AG09309 (cell line): ENCODE measurements around the gene GPR37.

Experiments
- DNase-seq: peaks from one replicate; pipeline ENCODE4 v3.0.0-alpha.2; 2010; ENCODE audit warnings: low read depth
- H3K4me3 ChIP-seq: 2 replicates; pipeline ENCODE4 v1.5.1; 2011; ENCODE audit warnings: mild to moderate bottlenecking, low read depth, low read length, moderate library complexity; ENCODE audit not compliant: control insufficient read depth
- TF ChIP-seq, protein P1 (sequence below): IDR thresholded peaks from 2 replicates; pipeline ENCODE4 v1.5.1; 2011; ENCODE audit warnings: mild to moderate bottlenecking, low read depth, low read length, inconsistent platforms; ENCODE audit not compliant: insufficient read depth, control insufficient read depth; ENCODE audit errors: missing control alignments

GPR37 gene, protein sequence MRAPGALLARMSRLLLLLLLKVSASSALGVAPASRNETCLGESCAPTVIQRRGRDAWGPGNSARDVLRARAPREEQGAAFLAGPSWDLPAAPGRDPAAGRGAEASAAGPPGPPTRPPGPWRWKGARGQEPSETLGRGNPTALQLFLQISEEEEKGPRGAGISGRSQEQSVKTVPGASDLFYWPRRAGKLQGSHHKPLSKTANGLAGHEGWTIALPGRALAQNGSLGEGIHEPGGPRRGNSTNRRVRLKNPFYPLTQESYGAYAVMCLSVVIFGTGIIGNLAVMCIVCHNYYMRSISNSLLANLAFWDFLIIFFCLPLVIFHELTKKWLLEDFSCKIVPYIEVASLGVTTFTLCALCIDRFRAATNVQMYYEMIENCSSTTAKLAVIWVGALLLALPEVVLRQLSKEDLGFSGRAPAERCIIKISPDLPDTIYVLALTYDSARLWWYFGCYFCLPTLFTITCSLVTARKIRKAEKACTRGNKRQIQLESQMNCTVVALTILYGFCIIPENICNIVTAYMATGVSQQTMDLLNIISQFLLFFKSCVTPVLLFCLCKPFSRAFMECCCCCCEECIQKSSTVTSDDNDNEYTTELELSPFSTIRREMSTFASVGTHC

GRCh38 chr7:124765401-124766352 lies at the start of gene GPR37:
Gene GPR37, minus strand, starts transcription at chr7:124765792. Its CDS starts 816 bp downstream, at chr7:124764976.
- TF ChIP-seq, protein P1, sequence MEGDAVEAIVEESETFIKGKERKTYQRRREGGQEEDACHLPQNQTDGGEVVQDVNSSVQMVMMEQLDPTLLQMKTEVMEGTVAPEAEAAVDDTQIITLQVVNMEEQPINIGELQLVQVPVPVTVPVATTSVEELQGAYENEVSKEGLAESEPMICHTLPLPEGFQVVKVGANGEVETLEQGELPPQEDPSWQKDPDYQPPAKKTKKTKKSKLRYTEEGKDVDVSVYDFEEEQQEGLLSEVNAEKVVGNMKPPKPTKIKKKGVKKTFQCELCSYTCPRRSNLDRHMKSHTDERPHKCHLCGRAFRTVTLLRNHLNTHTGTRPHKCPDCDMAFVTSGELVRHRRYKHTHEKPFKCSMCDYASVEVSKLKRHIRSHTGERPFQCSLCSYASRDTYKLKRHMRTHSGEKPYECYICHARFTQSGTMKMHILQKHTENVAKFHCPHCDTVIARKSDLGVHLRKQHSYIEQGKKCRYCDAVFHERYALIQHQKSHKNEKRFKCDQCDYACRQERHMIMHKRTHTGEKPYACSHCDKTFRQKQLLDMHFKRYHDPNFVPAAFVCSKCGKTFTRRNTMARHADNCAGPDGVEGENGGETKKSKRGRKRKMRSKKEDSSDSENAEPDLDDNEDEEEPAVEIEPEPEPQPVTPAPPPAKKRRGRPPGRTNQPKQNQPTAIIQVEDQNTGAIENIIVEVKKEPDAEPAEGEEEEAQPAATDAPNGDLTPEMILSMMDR = no peak
- H3K4me3 ChIP-seq = peak within 1 kb of the TSS; percentile 37
- no peak for DNase-seq

DNA sequence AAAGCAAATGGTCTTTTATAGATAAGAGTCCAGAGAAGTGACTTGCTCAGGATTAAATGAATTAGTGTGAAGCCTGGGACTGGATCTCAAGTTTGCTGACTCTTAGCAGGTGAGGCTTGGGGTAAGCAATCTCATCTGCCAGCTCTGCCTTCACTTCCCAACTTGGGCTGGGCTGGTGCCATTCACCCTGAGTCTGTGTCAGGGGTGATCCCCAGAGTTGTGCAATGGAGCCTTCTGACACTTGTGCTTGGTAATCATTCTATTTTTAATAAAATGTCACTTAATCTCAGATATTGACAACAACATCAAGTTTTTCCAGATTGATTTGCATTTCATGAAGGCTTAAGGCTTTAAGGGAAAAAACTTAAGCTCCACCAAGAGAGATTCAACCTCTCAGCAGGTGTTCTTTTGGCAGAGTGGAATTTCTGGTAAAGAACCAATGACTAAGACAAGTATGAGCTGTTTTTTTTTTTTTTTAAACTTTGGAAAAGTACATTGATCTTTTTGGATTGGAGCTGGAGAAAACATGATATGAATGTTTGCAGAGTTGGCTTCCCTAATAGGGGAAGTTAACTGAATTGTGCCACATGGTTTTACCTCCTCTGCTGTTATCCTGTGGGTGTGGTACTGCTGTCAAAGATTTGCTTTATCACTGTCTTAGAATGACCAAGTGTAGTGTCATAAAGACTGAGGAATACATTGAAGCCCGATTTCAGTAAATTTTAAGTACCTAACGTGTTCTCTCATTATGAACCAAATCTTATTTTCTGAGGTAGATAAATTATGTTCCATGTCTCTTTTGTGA lies 48.6 kb upstream of the GPR37 start:
- H3K4me3 ChIP-seq = no peak overlapping the region
- TF ChIP-seq, protein P1 = no peak
- DNase-seq = no peak

DNA sequence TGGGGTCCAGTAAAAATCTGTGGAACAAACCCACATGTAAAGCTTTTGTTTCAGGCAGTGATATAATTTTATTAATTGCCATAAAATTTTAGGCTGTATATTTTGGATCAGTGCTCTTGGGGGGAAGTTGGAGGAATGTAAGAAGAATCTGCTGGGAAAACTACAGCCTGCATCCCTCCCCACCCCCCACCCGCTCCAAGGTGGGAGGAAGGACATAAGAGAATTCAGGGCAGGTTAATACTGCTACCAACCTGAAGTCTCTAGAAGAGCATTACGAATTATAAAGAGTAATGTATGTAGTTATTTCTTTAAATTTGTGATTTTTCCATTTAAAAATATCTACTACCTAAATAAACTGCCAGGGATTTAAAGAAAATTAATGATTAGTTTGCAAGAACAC lies 47.2 kb upstream of the GPR37 start:
- DNase-seq = no peak
- TF ChIP-seq, protein P1 = no peak
- H3K4me3 ChIP-seq = no peak overlapping the region

GRCh38 chr7:124811341-124811740 lies 45.7 kb upstream of the GPR37 start:
- no peak overlapping the region for H3K4me3 ChIP-seq
- TF ChIP-seq, protein P1 = no peak
- no peak for DNase-seq

DNA sequence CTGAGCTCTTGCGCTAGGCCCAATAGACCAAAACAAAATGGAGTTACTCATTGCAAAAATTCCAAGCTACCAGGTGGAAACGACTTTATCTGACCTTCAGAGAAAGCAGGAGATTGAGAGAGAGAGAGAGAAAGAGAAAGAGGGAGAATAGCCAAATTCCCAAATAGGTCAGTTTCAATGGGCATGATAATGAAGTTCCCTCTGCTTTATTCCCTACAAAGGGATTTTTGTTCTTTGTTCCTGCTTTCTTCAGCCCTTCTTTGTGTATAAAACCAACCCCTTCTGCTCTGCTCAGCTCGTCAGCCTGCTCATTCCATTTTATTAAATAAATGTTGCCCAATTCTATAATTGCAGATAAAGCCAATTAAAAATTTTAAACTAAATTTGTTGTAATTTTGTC lies 45.0 kb upstream of the GPR37 start:
- no peak overlapping the region for H3K4me3 ChIP-seq
- no peak for DNase-seq
- TF ChIP-seq, protein P1 = no peak
